GM23338 (cell line): ENCODE results near the gene PSMD5. TPM values are rescaled to one million over a fixed set of nuclear protein-coding genes. Genes with fewer than 3 reads are reported as not detected.

Experiments
- ATAC-seq: fragments of 200-7000 bp; cut with Tn5 transposase; 3 replicates; pipeline ENCODE4 v1.9.1; 2020
- DNase-seq: peaks from one replicate; pipeline ENCODE4 v3.0.0-alpha.2; 2015; ENCODE audit warnings: low spot score
- H2AFZ ChIP-seq: fragments of 200-600 bp; sonication (generic); 2 replicates; pipeline ENCODE4 v1.8.0; 2016; ENCODE audit warnings: antibody characterized with exemption, mild to moderate bottlenecking, moderate library complexity
- H3F3A ChIP-seq: fragments of 200-600 bp; sonication (generic); replicated peaks from 2 replicates; pipeline ENCODE4 v1.8.0; 2017; ENCODE audit warnings: antibody characterized with exemption, mixed run types, low read depth
- H3K27ac ChIP-seq: fragments of 200-600 bp; sonication (generic); 2 replicates; pipeline ENCODE4 v1.6.1; 2016; ENCODE audit warnings: low read depth
- H3K27me3 ChIP-seq: fragments of 200-600 bp; sonication (generic); 2 replicates; pipeline ENCODE4 v1.8.0; 2016; ENCODE audit warnings: mild to moderate bottlenecking, mixed run types, moderate library complexity; ENCODE audit not compliant: insufficient read depth
- H3K36me3 ChIP-seq: fragments of 200-600 bp; sonication (generic); 2 replicates; pipeline ENCODE4 v1.8.0; 2016; ENCODE audit warnings: mild to moderate bottlenecking; ENCODE audit not compliant: insufficient read depth
- H3K4me1 ChIP-seq: fragments of 200-600 bp; sonication (generic); 2 replicates; pipeline ENCODE4 v1.8.0; 2016; ENCODE audit warnings: mild to moderate bottlenecking, moderate library complexity; ENCODE audit not compliant: insufficient read depth
- H3K4me2 ChIP-seq: fragments of 200-600 bp; sonication (generic); 2 replicates; pipeline ENCODE4 v1.7.1; 2017; ENCODE audit warnings: mixed run types
- H3K4me3 ChIP-seq: fragments of 200-600 bp; sonication (generic); 2 replicates; pipeline ENCODE4 v1.6.1; 2016; ENCODE audit warnings: mixed run types
- H3K79me2 ChIP-seq: fragments of 200-600 bp; sonication (generic); replicated peaks from 2 replicates; pipeline ENCODE4 v1.8.0; 2017; ENCODE audit warnings: mild to moderate bottlenecking; ENCODE audit not compliant: insufficient read depth
- H3K9me2 ChIP-seq: fragments of 200-600 bp; sonication (generic); 2 replicates; pipeline ENCODE4 v1.8.0; 2017; ENCODE audit not compliant: insufficient read depth
- H4K20me1 ChIP-seq: fragments of 200-600 bp; sonication (generic); replicated peaks from 2 replicates; pipeline ENCODE4 v1.8.0; 2017; ENCODE audit warnings: mild to moderate bottlenecking; ENCODE audit not compliant: insufficient read depth
- H3K27ac Mint-ChIP-seq: 2 replicates; pipeline ENCODE4 v1.8.0; 2020; ENCODE audit warnings: inconsistent platforms, mild to moderate bottlenecking, moderate library complexity, mixed read lengths
- H3K27me3 Mint-ChIP-seq: 3 replicates; pipeline ENCODE4 v1.8.0; 2022; ENCODE audit warnings: low read depth, mild to moderate bottlenecking, moderate library complexity, mixed read lengths, inconsistent platforms; ENCODE audit not compliant: insufficient read depth, poor library complexity
- H3K36me3 Mint-ChIP-seq: 3 replicates; pipeline ENCODE4 v1.8.0; 2021; ENCODE audit warnings: low read depth, mild to moderate bottlenecking, inconsistent platforms, moderate library complexity, mixed read lengths
- H3K4me1 Mint-ChIP-seq: 3 replicates; pipeline ENCODE4 v1.8.0; 2020; ENCODE audit warnings: mild to moderate bottlenecking, inconsistent platforms, mixed read lengths
- H3K4me3 Mint-ChIP-seq: 3 replicates; pipeline ENCODE4 v1.8.0; 2021; ENCODE audit warnings: moderate library complexity, mild to moderate bottlenecking, inconsistent platforms, mixed read lengths
- H3K9me3 Mint-ChIP-seq: 3 replicates; pipeline ENCODE4 v1.8.0; 2020; ENCODE audit warnings: moderate library complexity, mild to moderate bottlenecking, inconsistent platforms, mixed read lengths
- CREB1 ChIP-seq: fragments of 250-450 bp; sonication (Bioruptor Pico); IDR thresholded peaks from 2 replicates; pipeline ENCODE4 v1.5.0; 2020; ENCODE audit warnings: low read depth, mild to moderate bottlenecking, moderate library complexity
- CTCF ChIP-seq, 2 experiments: fragments of 200-600 bp in 1 of 2; sonication (generic) in 1 of 2; conservative IDR thresholded peaks; 2 replicates each; pipeline versions ENCODE4 v1.5.1 to v1.6.1; 2016 to 2017; ENCODE audit warnings: antibody characterized with exemption in 2 of 2, low read depth in 2 of 2, mild to moderate bottlenecking in 2 of 2, moderate library complexity in 1 of 2
- ETS1 ChIP-seq: IDR thresholded peaks from 2 replicates; pipeline ENCODE4 v1.6.1; 2016; ENCODE audit warnings: antibody characterized with exemption
- EZH2 ChIP-seq: fragments of 200-600 bp; sonication (generic); IDR thresholded peaks from one replicate; pipeline ENCODE4 v1.8.0; 2017; ENCODE audit warnings: antibody characterized with exemption, mild to moderate bottlenecking, low read depth; ENCODE audit not compliant: unreplicated experiment
- EZH2phosphoT487 ChIP-seq: fragments of 200-600 bp; sonication (generic); IDR thresholded peaks from one replicate; pipeline ENCODE4 v1.8.1; 2018; ENCODE audit warnings: antibody characterized with exemption; ENCODE audit not compliant: unreplicated experiment
- JUNB ChIP-seq: IDR thresholded peaks from one replicate; pipeline ENCODE4 v1.6.1; 2016; ENCODE audit warnings: antibody characterized with exemption; ENCODE audit not compliant: unreplicated experiment
- NANOG ChIP-seq: IDR thresholded peaks from 2 replicates; pipeline ENCODE4 v1.6.1; 2016; ENCODE audit warnings: antibody characterized with exemption, borderline replicate concordance
- POLR2AphosphoS5 ChIP-seq: IDR thresholded peaks from 2 replicates; pipeline ENCODE4 v1.6.1; 2016; ENCODE audit warnings: antibody characterized with exemption, low read depth
- REST ChIP-seq: IDR thresholded peaks from one replicate; pipeline ENCODE4 v1.6.1; 2018; ENCODE audit warnings: antibody characterized with exemption; ENCODE audit not compliant: unreplicated experiment
- STAT1 ChIP-seq: IDR thresholded peaks from one replicate; pipeline ENCODE4 v1.6.1; 2016; ENCODE audit warnings: antibody characterized with exemption; ENCODE audit not compliant: unreplicated experiment
- ZNF114 ChIP-seq: fragments of 250-450 bp; sonication (Bioruptor Pico); IDR thresholded peaks from 2 replicates; pipeline ENCODE4 v1.5.0; 2020; ENCODE audit warnings: mild to moderate bottlenecking, moderate library complexity
- ZNF331 ChIP-seq: fragments of 250-450 bp; sonication (Bioruptor Pico); IDR thresholded peaks from 2 replicates; pipeline ENCODE4 v1.5.0; 2020; ENCODE audit warnings: low read depth, mild to moderate bottlenecking, moderate library complexity
- ZNF462 ChIP-seq: fragments of 250-450 bp; sonication (Bioruptor Pico); IDR thresholded peaks from 2 replicates; pipeline ENCODE4 v1.5.0; 2020; ENCODE audit warnings: mild to moderate bottlenecking, moderate library complexity
- polyA plus RNA-seq: library from polyadenylated mRNA; unstranded; fragments of >200 nt; fragmentation: Nextera tagmentation; extraction: Ambion mirVana; gene quantifications from 2 replicates; pipeline ENCODE4 v1.2.1, GENCODE V29; 2016
- total RNA-seq: library from RNA; depleted of rRNA; stranded (reverse); fragments of >200 nt; shearing (Covaris generic); gene quantifications from 2 replicates; pipeline ENCODE4 v1.2.3, GENCODE V29; 2014

The PSMD5 gene
- total and polyA plus RNA-seq, 2 experiments from 2014 or later: 23.9 to 40.5 TPM

- TF ChIP-seq EZH2phosphoT487: no peak
- TF ChIP-seq STAT1: no peak
- TF ChIP-seq NANOG: no peak
- TF ChIP-seq CREB1 (CRISPR knock-in tag): no peak
- no peak for TF ChIP-seq CTCF (conservative IDR thresholded peaks at IDR 0.05; ENCODE audit: low read depth in 2 of 2)
- no peak for TF ChIP-seq REST
- TF ChIP-seq JUNB: no peak
- no peak for TF ChIP-seq ZNF114 (CRISPR knock-in tag)
- TF ChIP-seq POLR2AphosphoS5: no peak
- no peak for TF ChIP-seq ZNF462 (CRISPR knock-in tag)
- no peak for TF ChIP-seq ZNF331 (CRISPR knock-in tag)
- no peak for TF ChIP-seq ETS1
- no peak for TF ChIP-seq EZH2
- peaks cover 6% of the 10 kb centered on the region; the same call in 1 of the 2 replicates for H3K4me1 ChIP-seq
- no peaks in the 10 kb centered on the region for H3K27me3 ChIP-seq
- Mint-ChIP-seq H3K4me3 (no peak overlapping the region), H3K27me3 (peaks cover 2% of the 10 kb centered on the region), H3K4me1 (peaks cover 9% of the 10 kb centered on the region; the same call in 2 of the 3 replicates), H3K9me3 (no peaks in the 10 kb centered on the region), H3K36me3 (peaks cover 49% of the 10 kb centered on the region), H3K27ac (no peak overlapping the region)
- H4K20me1 ChIP-seq: peaks cover 18% of the 10 kb centered on the region; the same call in 1 of the 2 replicates
- no peak overlapping the region for H3K4me3 ChIP-seq
- ATAC-seq (no peak), DNase-seq (no peak)
- no peak overlapping the region for H3K4me2 ChIP-seq
- peaks cover 30% of the 10 kb centered on the region for H3K79me2 ChIP-seq
- no peaks in the 10 kb centered on the region; the same call in 1 of the 2 replicates for H3F3A ChIP-seq
- H3K36me3 ChIP-seq: peaks cover 41% of the 10 kb centered on the region
- H3K27ac ChIP-seq: peak overlapping the region; percentile 57; the same call in 1 of the 2 replicates
- H2AFZ ChIP-seq: no peak overlapping the region
- H3K9me2 ChIP-seq: no peaks in the 10 kb centered on the region
Observed at GRCh38 chr9:120832807-120833206, 9.9 kb downstream of the PSMD5 start.
